Measurements from ENCODE around the gene C2CD2. TPM values are rescaled to one million over a fixed set of nuclear protein-coding genes. Genes with fewer than 3 reads are reported as not detected.
A peak's percentile ranks its signal among the peaks of the same experiment; 100 is the strongest.

Gene C2CD2
- total RNA-seq, 4 donors from 2014 or later: 35.9 to 43.8 (median 38.9) TPM

- peak in 1 of 2 donors; percentile 65 for DNase-seq (ENCODE audit: low spot score in 2 of 2)
- 96% methylated on average over 16 of the region's 17 CpGs for WGBS
These were observed 21.8 kb upstream of the C2CD2 start for GRCh38 chr21:41975391-41976272.

GRCh38 chr21:41974752-41975053, 20.9 kb upstream of the C2CD2 start:
- H3K27ac ChIP-seq: no peak overlapping the region
- H3K36me3 ChIP-seq: no peaks in the 10 kb centered on the region
- H3K9me3 ChIP-seq: no peaks in the 10 kb centered on the region
- H3K27me3 ChIP-seq: no peaks in the 10 kb centered on the region
- H3K4me3 ChIP-seq: no peak overlapping the region
- peak in 1 of 2 donors; percentile 31 for DNase-seq (ENCODE audit: low spot score in 2 of 2)
- WGBS: 91% methylated on average over 4 of the region's 4 CpGs
- peaks cover 21% of the 10 kb centered on the region for H3K4me1 ChIP-seq
- no peak for TF ChIP-seq POLR2A (IDR thresholded peaks at IDR 0.05)
- no peak for TF ChIP-seq CTCF (IDR thresholded peaks at IDR 0.05)
- TF ChIP-seq EP300 (IDR thresholded peaks at IDR 0.05): no peak
- no peak for TF ChIP-seq POLR2AphosphoS5 (IDR thresholded peaks at IDR 0.05)

More at GRCh38 chr21:41975391-41976272, 21.8 kb upstream of the C2CD2 start:
- Histone ChIP-seq H3K4me3 (no peak overlapping the region), H3K27ac (no peak overlapping the region), H3K4me1 (peaks cover 27% of the 10 kb centered on the region), H3K9me3 (no peaks in the 10 kb centered on the region), H3K36me3 (no peaks in the 10 kb centered on the region), H3K27me3 (no peaks in the 10 kb centered on the region)
- TF ChIP-seq CTCF (IDR thresholded peaks at IDR 0.05) (no peak), POLR2A (IDR thresholded peaks at IDR 0.05) (no peak), POLR2AphosphoS5 (IDR thresholded peaks at IDR 0.05) (no peak)

GRCh38 chr21:41973861-41974751, 20.3 kb upstream of the C2CD2 start:
- H3K27ac ChIP-seq: no peak overlapping the region
- no peak overlapping the region for H3K4me3 ChIP-seq
- H3K36me3 ChIP-seq: no peaks in the 10 kb centered on the region
- WGBS: 69% methylated on average over 14 of the region's 14 CpGs
- no peaks in the 10 kb centered on the region for H3K27me3 ChIP-seq
- TF ChIP-seq POLR2AphosphoS5 (IDR thresholded peaks at IDR 0.05): no peak
- TF ChIP-seq CTCF (IDR thresholded peaks at IDR 0.05): no peak
- TF ChIP-seq EP300 (IDR thresholded peaks at IDR 0.05): no peak
- no peak for TF ChIP-seq POLR2A (IDR thresholded peaks at IDR 0.05)
- peak in 1 of 2 donors; percentile 60 for DNase-seq (ENCODE audit: low spot score in 2 of 2)
- peaks cover 21% of the 10 kb centered on the region for H3K4me1 ChIP-seq
- no peaks in the 10 kb centered on the region for H3K9me3 ChIP-seq

- peaks cover 21% of the 10 kb centered on the region for H3K4me1 ChIP-seq
- WGBS: 66% methylated on average over 15 of the region's 15 CpGs
- no peaks in the 10 kb centered on the region for H3K27me3 ChIP-seq
- H3K27ac ChIP-seq: no peak overlapping the region
- DNase-seq (ENCODE audit: low spot score in 2 of 2): peak in 1 of 2 donors; percentile 53
- no peaks in the 10 kb centered on the region for H3K36me3 ChIP-seq
- H3K9me3 ChIP-seq: no peaks in the 10 kb centered on the region
- H3K4me3 ChIP-seq: no peak overlapping the region
- TF ChIP-seq EP300 (IDR thresholded peaks at IDR 0.05) (no peak), CTCF (IDR thresholded peaks at IDR 0.05) (no peak), POLR2A (IDR thresholded peaks at IDR 0.05) (no peak), POLR2AphosphoS5 (IDR thresholded peaks at IDR 0.05) (no peak)
These were observed 19.6 kb upstream of the C2CD2 start for GRCh38 chr21:41973427-41973831.

Measured in suprapubic skin (tissue), 4 donors.